GM12873 (cell line): ENCODE measurements around the gene CATSPERZ.
A peak's percentile ranks its signal among the peaks of the same experiment; 100 is the strongest.

Experiments used
- CTCF ChIP-seq: IDR thresholded peaks from 2 replicates; pipeline ENCODE4 v1.5.1; 2012; ENCODE audit warnings: low read depth, mild to moderate bottlenecking, moderate library complexity, low read length, control low read depth; ENCODE audit not compliant: insufficient read depth; ENCODE audit errors: missing control alignments

CATSPERZ gene

GRCh38 chr11:64299847-64300648 lies at the start of gene CATSPERZ:
TSS of gene CATSPERZ (plus strand) at chr11:64300358. CDS start at chr11:64300411, 53 bp downstream.
- TF ChIP-seq CTCF, result no peak

- no peak for TF ChIP-seq CTCF
These were observed 49.6 kb upstream of the CATSPERZ start for GRCh38 chr11:64250415-64251015.

- peak; percentile 59 for TF ChIP-seq CTCF
These were observed 49.0 kb upstream of the CATSPERZ start, which contains the start of gene PLCB3 for GRCh38 chr11:64251016-64251752. TSS of gene PLCB3 (plus strand) at chr11:64251530. CDS start at chr11:64251650, 120 bp downstream.

GRCh38 chr11:64251753-64252002 lies 48.5 kb upstream of the CATSPERZ start:
- TF ChIP-seq CTCF, result no peak

- peak; percentile 66 for TF ChIP-seq CTCF
These were observed 47.9 kb upstream of the CATSPERZ start for GRCh38 chr11:64252003-64252872.

- no peak for TF ChIP-seq CTCF
These were observed 47.1 kb upstream of the CATSPERZ start for GRCh38 chr11:64253043-64253442.

- TF ChIP-seq CTCF, result no peak
These were observed 46.7 kb upstream of the CATSPERZ start for GRCh38 chr11:64253481-64253880.
